NCI-H2081 treated with DMSO at 0.1 percent for 48 hours (cell line): ENCODE measurements around the gene IP6K1.
"Not testable (repeated sequence)": the region's sequence is repeated elsewhere in the genome, so short reads cannot be mapped to it uniquely, and the experiment has no call there.

Experiments
- DNase-seq: peaks from one replicate; lab custom pipeline; 2025; lab: John Stamatoyannopoulos, UW

IP6K1 gene

GRCh38 chr3:49763981-49764380 is 22.4 kb downstream of the IP6K1 start:
- no peak for DNase-seq

- DNase-seq, result no peak
Observed at GRCh38 chr3:49761661-49762060, 24.7 kb downstream of the IP6K1 start.

DNA sequence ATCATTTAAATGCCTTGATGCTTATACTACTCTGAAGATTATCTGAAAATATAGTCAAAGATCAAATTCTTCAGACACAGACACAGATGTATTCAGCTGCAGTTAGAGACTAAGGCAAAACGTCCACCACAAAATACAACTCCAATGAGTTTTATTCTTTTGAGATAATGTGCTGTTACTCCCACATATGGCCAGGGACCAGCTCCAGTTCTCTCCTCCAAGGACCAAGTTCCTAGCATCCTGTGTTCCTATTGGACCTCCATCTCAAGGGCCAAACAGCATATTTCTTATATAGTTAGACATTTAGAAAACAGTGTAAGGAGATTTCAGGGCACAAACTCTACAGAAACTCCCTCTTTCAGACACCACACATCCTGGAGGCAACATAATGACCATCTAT is 27.1 kb downstream of the IP6K1 start:
- no peak for DNase-seq

DNA sequence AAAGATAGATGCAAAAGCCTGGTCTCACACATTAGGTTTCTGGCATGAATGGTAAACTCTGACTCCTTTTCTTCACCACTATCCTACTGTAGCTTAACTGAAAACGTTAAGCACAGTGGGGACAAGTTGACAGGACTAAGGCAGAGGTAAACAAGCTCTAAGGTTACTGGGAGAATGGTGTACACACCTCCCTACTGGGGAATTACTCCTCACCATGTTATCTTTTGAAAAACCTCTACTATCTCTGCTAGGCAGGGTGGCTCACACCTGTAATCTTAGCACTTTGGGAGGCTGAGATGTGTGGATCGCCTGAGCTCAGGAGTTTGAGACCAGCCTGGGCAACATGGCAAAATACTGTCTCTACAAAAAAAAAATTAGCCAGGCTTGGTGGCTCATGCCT is 29.1 kb downstream of the IP6K1 start:
- no peak for DNase-seq

- DNase-seq, result no peak
Observed at GRCh38 chr3:49756036-49756435, 30.3 kb downstream of the IP6K1 start.

GRCh38 chr3:49754536-49754935 is 31.8 kb downstream of the IP6K1 start:
- DNase-seq, result no peak

- DNase-seq, result no peak
Observed at GRCh38 chr3:49751501-49751900, 34.8 kb downstream of the IP6K1 start.

DNA sequence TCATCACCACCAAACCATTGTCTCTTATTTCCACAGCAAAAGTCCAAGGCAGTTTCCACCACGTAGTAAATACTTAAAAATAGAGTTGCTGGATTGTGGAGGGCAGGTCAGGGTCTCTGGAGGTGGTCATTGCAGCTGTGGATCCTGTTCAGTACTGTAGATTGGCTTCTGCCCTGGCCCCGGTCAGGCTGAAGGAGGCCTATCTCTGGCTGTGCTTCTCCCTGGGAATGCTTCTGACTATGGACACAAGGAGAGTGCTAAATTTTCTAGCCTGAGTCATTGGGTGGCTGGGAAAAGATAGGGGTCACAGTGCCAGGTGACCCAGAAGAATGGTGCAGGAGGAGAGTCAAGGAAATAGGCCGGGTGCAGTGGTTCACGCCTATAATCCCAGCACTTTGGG is 36.3 kb downstream of the IP6K1 start:
- no peak for DNase-seq

DNA sequence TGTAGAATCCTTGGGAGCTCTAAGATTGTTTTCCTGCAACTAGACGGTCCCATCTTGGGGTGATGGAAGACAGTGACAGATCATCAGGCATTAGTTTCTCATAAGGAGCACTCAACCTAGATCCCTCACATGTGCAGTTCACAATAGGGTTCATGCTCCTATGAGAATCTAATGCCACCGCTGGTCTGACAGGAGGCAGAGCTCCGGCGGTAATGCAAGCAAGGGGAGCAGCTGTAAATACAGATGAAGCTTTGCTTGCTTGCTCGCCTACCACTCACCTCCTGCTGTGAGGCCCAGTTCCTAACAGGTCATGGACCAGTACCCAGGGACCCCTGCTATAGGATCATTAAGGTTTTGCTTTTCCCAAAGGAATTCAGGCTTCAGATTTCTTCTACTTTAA is 37.5 kb downstream of the IP6K1 start:
- DNase-seq, result not testable (repeated sequence)

GRCh38 chr3:49747792-49748480 is 38.4 kb downstream of the IP6K1 start:
- no peak for DNase-seq

GRCh38 chr3:49745986-49746385 is 40.4 kb downstream of the IP6K1 start:
- no peak for DNase-seq

- DNase-seq, result no peak
Observed at GRCh38 chr3:49740427-49740826, 45.9 kb downstream of the IP6K1 start.

GRCh38 chr3:49738067-49738713 is 48.2 kb downstream of the IP6K1 start:
- no peak for DNase-seq

- DNase-seq, result no peak
Observed at GRCh38 chr3:49734752-49735151, 51.6 kb downstream of the IP6K1 start.

GRCh38 chr3:49733551-49733950 is 52.8 kb downstream of the IP6K1 start:
- no peak for DNase-seq

DNA sequence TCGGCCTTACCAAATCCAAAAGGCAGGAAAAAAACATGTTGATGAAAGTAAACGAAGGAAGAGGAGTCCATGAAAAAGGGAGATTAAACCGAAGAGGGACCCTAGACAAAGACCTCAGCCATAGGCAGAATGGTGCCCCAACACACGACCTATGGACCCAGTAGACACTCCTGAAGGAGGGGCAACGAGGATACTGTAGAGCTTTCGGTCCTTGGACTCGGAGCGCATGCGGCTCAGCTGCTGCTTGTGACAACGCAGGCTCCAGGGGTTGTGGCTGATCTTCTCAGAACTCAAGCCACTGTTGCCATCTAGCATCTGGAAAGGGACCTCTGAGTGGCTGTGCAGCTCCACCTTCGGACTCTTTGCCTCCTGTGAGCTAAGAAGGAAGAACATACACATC is 53.7 kb downstream of the IP6K1 start:
- DNase-seq, result no peak

- DNase-seq, result no peak
Observed at GRCh38 chr3:49729966-49730609, 56.3 kb downstream of the IP6K1 start.

DNA sequence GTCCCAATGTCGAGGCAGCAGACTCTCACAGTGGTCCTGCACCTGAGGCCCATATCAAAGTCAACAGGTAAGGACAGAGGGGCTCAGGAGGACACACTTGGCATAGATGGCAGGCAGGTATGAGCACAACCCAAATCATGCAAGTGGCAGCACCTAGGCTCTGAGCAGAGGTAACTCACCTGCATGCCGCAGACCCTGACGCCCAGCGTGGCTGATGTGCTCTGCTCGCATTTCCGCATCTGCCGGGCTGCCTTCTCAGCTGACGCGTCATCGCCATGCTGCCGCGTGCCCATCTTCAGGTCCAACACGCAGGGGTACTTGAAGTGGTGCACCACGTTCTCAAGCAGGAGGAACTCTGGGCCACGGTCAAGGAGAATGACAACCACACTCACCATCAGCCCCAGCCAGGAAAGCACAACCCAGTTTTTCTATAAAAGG is 58.4 kb downstream of the IP6K1 start:
- DNase-seq, result no peak

GRCh38 chr3:49727154-49727923 is 59.0 kb downstream of the IP6K1 start:
- DNase-seq, result no peak

DNA sequence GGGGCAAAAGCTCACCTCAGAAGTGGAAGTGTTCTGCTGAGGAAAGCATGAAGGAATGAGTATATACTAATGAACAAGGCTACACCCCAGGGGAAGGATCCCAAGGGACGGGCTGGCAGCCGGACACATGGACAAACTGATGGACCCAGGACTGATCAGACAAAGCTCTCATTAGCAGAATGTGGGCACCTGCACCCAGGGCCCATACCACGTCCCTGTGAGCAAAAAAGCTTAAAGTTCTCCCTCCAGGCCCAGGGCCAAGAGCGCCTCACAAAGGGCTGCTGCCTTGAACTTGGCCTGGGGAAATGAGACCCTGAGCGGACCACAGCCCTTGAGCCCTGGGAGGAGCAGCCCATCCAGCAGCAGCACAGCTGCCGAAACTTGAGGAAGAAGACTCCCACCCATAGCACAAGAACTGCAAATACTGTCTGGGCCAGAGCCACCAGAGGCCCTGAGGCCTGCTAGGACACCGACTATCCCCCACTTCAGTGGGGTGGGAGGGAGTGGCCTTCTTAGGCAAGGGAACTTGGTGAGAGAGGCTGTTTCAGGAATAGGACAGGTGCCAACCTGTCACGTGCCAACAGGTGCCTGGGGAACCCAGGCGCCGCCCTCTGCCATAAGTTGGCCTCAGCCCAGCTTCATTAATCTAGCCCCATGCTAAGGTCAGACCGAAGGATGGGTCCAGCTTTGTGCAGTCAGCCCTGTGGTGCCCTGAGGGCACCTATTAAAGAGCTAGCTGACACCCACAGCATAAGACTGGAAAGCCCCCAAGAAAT is 60.2 kb downstream of the IP6K1 start:
- DNase-seq, result no peak

- no peak for DNase-seq
Observed at GRCh38 chr3:49724586-49724985, 61.8 kb downstream of the IP6K1 start.
